CD4-positive, alpha-beta T cell treated with Interleukin-6 at 100 ng/mL for 8 hours (primary cell): Measurements from ENCODE around the gene ECT2L.

Experiments
- DNase-seq: peaks from one replicate; pipeline ENCODE4 v3.0.0-alpha.2; 2020; ENCODE audit warnings: mixed read lengths, low spot score

The ECT2L gene

DNA sequence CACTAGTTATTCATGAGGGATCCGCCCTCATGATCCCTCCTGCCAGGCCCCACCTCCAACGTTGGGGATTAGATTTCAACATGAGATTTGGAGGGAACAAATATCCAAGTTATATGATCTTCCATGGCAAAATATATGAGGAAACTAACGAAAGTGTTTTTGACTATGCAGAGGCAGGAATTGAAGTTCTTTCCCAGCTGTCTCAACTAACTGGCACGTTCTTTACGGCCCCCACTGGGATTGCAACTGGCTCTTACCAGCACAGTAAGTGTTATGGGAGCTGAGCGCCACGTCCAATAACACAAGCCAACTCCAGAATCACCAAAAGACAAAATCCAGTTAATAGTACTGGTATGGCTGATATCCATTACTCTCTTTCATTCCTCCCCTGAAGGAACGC lies 66.6 kb downstream of the ECT2L start:
- DNase-seq: no peak

DNA sequence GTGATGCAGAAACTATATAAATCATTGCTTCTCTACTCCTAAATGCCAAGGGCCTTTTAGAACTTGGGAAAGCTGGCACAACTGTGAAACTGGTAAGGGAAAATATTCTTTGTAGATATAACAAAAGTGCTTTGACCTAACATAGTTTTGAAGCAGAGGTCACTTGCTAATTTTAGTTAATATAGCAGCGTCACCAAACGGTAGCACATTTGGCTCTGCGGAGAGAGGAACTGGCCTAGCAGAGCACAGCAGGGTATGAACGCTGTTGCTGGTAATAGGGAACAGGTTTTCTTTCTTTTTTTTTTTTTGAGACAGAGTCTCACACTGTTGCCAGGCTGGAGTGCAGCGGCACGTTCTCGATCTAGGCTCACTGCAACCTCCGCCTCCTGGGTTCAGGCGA lies 67.4 kb downstream of the ECT2L start:
- no peak for DNase-seq

DNA sequence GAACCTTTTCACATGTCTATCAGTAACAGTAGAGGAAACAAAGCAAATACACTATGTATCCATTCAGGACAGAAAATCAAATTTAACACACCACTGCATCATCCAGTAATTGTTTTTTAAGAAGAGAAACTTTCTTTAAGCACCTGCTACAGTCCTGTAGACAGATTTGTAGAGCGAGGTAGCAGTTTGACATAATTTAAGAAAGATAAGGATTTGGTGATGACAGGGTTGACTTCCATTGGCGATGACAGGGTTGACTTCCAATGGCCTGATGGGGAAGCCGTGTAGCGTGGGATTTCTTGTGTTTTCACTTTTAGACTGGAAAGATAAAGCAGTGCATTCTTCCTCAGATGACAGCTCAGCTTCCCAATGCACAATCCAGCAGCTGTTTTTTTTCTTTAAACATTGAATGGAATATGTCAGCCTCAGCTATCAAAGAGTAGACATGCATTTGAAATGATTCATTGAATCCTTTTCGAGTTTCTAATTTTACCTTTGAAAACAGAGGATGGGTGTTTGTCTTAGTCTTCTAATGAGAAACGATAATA lies 68.5 kb downstream of the ECT2L start:
- DNase-seq: no peak

DNA sequence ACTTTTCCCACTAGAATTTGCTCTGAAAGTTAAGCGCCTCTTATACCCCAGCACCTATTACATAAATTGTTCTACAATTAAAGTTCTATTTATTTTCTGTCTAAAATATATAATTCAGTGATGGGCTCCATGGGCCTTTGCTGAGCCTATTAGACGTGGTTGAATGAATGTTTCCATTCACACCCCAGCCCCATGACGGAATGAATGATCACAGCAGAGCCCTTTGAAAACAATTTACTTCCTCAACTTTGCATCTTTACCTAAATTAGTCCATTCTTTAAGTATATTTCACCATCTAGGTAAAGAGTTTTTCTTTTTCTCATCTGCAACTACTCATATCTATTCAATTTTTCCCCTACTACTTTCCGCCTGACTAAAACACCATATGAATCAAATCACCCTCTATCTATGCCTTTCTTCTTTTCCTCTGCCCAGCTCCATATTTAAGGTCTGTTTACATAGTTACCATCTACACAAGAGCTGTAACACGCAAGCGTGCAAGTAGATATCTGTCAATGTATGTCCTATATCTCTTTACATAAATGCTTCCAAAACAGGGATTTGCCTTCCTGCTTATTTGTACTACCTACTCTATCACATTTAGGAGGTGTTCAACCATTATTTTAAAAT lies 69.7 kb downstream of the ECT2L start:
- DNase-seq: no peak

DNA sequence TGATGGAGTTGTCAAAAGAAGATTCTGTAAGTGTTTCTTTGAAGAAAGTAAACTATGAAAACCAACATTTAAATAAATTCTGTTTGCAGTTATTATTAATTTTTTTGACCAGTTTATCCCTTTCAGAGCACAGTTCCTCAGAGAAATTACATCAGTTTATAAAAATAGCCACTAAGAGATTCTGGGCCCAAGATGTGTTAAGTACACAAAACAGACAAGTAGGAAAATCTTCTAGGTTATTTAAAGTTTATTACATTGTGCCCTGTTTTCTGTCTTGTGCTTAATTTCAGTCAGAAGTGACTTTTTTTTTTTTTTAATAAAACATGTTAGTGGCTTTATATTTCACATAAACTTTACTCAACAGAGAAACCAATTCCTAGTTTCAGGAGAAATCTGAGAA lies 72.3 kb downstream of the ECT2L start:
- no peak for DNase-seq

DNA sequence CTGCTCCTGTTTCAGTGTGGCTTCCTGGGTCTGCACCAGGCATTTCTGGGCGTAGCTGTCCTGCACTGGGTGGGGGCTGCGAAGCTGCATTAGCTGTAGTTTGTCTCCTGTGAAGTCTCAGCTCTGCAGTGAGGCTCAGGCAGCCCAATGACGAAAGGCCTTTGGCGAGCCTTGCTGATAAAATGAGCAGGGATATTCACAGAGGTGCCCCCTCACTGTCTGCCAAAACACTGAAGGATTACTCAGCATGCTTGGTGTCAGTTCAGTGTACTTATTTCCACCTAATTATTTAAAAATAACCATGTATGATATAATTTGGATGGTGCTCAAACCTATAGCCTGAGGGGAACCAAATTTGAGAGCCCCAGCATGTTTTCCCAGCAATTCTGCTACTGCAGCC lies 73.5 kb downstream of the ECT2L start:
- DNase-seq: no peak

DNA sequence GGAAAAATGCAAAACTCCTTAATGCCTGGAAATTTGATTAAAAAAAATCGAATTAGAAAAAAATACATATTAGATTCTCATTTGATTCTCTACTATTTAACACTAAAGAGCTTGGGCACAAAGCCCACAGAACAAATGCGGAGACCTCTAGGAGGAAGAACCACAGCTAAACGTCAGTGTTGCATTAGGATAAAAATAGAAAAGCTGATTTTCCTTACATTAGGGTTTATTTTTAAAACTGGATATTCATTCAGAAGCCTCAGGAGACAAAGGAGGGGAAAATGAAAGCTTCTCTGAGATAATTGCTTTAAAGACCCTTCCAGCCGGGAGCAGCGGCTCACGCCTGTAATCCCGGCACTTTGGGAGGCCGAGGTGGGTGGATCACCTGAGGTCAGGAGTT lies 77.3 kb downstream of the ECT2L start:
- no peak for DNase-seq

DNA sequence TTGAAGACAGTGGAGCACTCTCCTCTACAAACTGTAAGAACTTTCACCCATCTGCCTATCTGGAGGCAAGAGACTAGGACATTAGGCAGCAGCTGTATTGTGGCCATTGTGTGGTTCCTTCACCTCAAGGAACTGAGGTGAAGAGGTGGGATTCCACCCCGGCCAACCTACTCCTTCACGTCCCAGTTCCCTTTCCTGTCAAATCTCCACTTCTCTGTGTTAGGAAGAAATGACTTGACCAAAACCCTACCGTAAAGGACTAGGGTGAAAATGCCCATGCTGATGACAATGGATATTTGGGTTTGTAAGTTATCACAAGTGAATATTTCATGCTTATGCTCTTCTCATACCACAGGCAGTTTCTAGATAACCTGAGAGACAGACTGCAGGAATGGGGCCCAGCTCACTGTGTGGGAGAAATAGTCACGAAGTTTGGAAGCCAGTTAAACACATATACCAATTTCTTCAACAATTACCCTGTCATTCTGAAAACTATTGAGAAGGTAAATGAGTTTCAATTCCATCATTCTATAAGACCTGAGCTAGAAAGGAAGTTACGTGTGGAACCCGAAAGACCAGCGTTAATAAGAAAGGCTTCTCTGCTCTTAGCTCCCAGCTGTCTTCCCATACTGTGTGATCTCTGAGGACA lies 86.6 kb downstream of the ECT2L start:
- DNase-seq: no peak

DNA sequence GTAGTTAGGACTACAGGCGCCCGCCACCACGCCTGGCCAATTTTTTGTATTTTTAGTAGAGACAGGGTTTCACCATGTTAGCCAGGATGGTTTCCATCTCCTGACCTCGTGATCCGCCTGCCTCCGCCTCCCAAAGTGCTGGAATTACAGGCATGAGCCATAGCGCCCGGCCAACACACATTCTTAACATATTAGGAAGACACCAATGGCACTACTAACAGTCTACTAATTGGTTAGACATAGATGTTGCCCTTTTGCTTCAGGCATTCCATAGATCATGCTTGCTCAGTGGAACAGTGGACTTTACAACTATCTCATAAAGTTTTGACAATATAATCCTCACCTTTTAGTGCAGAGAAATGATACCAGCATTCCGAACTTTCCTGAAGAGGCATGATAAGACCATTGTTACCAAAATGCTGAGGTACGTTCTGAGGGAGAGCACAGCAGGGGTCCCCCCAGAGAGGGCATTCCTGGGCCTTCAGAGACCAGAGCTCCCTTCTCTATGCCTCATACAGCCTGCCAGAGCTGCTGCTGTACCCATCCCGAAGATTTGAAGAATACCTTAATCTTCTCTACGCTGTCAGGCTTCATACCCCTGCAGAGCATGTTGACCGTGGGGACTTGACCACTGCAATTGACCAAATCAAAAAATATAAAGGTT lies 89.4 kb downstream of the ECT2L start:
- DNase-seq: no peak

DNA sequence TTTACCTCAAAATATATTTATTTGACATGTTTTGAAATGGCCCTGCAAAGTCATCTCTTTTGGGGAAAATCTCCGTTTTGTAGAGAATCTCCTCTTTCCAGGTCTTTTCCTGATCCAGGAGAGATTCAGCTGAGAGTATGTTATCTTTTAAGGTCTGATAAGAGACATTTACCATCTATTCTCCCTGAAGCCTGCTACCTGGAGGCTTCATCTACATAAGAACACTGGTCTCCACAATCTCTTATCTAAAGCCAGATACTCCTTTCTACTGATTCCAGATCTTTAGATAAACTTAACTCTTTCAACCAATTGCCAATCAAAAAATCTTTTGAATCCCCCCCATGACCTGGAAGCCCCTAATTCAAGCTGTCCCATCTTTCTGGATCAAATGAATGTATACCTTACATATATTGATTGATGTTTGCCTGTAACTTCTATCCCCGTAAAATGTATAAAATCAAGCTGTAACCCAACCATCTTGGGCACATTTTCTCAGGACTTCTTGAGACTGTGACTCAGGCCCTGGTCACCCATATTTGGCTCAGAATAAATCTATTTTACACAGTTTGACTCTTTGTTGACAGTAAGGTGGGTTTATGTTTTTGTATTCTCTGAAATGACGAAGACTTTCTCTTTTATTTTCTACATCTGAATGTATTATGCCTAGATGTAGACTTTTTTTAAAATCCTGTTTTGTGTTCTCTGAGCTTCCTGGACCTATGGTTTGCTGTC lies 95.5 kb downstream of the ECT2L start:
- no peak for DNase-seq

DNA sequence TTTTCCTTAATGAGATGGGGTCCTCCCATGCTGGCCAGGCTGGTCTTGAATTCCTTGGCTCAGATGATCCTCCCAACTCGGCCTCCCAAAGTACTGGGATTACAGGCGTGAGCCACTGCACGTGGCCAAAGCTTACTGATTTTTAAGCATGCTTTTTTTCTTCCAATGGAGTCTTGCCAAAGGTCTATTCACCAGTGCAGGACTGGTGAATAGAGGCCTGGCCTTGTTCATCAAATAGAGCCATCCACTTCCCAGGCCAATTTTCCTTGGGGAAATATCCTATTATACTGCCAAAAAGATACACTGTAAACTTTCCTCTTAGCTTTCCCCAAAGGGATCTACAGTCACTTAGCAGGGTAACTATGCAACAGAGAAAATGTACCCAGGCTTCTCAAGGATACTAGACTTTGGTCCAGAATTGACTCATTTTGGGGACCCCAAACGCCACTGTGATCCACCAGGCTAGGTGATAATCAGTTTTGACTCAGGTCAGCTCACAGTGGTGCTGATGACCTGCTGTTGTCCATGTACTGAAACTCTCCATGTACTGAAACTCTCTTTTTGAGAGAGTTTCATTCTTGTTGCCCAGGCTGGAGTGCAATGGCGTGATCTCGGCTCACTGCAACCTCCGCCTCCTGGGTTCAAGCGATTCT lies 100.3 kb downstream of the ECT2L start:
- DNase-seq: no peak

DNA sequence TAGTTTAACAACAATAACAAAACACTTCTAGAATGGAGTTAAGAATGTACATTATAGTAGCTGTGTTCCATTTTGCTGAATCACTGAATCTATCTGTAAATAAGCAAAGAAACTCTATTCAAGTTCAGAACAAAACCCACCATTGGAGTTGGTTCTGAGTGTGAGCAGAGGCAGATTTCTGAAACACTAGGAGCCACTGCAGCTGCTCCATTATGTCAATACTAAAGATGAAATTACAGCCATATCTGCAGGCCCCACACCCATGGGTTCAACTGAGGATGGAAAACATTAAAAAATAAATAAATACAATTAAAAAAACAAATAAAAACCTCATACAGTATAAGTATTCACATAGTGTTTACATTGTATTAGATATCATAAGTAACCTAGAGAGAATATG lies 101.1 kb downstream of the ECT2L start:
- no peak for DNase-seq

DNA sequence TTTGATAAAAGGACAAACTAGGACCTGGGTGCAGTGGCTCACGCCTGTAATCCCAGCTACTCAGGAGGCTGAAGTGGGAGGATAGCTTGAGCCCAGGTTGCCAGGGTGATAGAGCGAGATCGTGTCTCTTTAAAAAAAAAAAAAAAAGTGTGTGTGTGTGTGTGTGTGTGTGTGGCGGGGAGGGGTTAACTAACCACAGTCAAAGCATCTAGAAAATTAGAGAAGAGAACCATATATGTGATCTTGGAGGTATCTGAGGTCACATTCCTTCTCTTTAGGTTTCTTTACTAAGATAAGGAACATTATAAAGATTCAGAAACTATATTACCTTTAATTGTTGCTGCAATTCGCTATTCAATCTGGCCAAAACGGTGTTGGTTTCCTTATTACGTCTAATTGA lies 111.3 kb downstream of the ECT2L start:
- DNase-seq: no peak

DNA sequence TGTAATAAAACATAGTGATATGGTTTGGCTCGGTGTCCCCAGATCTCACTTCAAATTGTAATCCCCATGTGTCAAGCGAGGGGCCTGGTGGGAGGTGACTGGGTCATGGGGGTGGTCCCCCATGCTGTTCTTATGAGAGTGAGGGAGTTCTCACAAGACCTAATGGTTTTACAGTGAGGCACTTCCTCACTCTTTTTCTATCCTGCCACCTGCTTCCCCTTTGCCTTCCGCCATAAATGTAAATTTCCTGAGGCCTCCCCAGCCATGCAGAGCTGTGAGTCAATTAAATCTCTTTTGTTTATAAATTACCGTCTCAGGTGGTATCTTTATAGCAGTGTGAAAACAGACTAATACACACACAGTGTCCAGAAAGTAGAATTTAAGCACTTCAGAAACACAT lies 113.6 kb downstream of the ECT2L start:
- DNase-seq: no peak

DNA sequence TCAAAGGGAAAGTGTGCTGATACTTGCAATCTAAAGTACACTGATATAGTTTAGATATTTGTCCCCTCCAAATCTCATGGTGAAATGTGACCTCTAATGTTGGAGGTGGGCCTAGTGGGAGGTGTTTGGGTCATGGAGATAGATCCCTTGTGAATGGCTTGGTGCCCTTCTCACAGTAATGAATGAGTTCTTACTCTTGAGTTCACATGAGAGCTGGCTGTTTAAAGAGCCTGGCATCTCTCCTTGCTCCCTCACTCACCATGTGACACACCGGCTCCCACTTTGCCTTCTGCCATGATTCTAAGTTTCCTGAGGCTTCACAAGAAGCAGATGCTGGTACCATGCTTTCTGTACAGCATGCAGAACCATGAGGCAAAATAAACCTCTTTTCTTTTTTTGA lies 114.1 kb downstream of the ECT2L start:
- no peak for DNase-seq

DNA sequence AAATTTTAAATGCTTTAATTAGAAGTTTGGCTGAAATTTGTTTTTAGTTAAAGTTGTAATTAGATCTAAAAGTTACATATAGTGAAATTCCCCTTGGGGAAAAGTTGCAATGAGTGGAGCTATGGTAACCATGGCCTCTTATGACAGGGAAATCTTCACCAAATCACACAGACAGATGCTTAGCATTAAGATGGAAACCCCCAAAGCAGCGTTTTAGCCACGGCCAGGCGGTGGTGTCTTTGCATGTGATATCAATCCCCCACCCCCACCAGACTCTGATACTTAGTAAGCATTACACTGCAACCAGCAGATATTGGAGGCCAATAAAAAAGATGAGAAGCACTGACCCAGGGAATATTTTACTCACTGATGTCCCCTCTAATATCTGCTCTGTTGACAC lies 116.4 kb downstream of the ECT2L start:
- no peak for DNase-seq

DNA sequence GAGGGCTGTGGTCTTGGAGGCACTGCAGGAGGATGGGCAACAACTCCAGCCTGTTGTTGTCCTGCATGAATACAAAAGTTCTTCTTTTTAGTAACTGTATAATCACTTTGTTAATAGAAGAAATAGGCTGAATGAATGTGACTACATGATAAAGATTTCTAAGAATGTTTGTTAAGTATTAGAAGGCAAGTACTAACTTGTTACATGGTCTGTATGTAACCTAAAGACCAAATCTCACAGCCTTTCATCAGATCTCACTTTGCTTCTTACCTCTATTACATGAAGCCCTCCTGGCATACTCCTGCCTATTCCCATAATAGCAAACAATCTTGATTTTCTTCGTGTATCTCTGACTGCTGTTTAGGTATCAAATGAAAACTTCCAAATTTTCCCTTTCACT lies 118.8 kb downstream of the ECT2L start:
- DNase-seq: no peak

DNA sequence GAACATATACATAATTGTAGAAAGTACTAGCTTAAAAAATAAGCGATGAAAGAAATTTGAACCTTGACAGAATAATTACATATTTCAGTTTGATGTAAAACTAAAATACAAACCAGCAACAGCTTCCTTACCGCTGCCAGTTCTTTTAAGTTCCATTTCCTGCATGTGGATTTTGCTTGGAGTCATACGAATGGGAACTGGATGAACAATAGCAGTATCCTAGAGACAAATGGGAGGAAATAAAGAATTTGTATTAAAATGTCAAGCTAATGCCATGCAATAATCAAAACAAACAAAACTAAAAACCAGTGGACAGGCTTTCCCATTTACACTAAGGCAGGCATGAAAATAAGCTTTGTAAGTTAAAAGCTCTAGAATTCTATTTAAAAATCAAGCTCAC lies 125.0 kb downstream of the ECT2L start:
- DNase-seq: no peak

DNA sequence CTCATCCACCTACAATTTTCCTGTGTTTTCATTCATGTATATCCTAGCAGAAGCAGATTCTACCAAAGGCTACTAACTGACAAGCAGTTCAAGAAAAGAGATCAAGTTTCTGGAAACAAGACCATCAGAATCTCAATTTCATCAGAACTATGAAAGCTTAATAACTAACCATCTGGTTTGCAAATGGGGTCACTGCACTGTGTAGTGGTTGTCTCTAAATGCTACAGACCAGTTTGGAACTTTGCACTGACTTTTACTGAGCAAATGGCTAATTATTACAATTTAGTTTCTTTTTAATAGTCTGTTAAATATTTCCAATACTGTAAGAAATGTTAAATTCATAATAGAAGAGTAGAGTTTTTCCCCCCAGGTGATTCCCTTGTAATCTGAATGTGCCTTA lies 127.7 kb downstream of the ECT2L start:
- no peak for DNase-seq

DNA sequence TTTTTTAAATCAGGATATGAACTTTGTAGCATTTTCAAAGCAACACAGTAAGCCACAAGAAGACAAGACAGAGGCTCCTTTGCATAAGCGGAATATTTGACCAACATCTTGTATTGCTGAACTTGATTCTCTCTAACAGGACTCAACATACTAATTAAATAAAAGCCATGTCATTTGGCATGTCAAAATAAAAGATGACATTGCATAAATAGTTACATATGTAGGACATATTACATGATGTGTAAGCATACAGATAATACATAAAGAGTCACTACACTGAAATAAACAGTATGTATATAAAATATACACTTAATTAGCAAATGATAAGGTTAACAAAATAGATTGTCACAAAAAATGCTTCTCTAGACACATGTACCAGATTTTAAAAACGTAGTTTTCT lies 129.9 kb downstream of the ECT2L start:
- DNase-seq: no peak

DNA sequence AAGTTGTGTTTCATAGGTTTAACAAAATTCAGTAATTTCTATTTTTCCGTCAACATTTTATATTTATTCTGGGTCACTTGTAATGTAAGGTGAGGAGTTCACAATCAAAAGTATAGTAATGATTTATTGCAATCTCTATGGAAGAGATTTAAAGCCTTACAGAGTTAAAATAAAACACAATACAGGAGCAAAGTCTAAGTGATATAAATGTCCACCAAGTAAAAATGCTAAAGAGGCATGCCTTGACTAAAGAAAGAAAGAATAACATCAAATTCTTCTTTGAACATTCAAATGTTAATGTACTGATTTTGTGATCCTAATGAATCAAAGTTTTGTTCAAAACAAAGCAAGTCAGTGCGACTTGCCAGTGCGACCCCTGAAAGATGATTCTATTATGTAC lies 130.7 kb downstream of the ECT2L start:
- DNase-seq: no peak

DNA sequence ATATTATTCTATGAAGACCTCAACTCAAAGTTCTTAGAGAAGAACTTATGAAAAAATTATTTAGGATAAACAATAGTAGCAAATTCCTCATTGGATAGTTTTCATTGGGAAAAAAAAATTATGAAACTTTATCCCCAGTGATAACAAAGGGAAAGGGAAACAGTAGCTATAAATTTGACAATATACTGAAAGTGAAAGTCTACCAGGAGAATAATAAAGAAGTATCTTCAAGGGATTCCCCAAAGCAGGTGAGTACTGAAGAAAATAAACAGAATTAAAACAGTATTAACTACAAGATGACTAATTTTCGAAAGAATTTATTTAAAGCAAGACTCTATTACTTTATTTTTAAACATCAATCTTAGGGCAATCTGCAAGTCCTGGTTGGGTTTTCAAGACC lies 135.8 kb downstream of the ECT2L start:
- no peak for DNase-seq
